ENCODE measurements around the gene MAGEA1. TPM values are rescaled to one million over a fixed set of nuclear protein-coding genes. Genes with fewer than 3 reads are reported as not detected.

The MAGEA1 gene
- total RNA-seq, 1 donor from 2014 or later, result not detected

- no peak for TF ChIP-seq CTCF (IDR thresholded peaks at IDR 0.05)
- DNase-seq (ENCODE audit: low spot score in 2 of 2), result no peak
- intact Hi-C loops (cut with DNase I), result no loop called here
- no peaks in the 10 kb centered on the region for H3K4me1 ChIP-seq
- H3K27me3 ChIP-seq, result no peaks in the 10 kb centered on the region
- H3K4me3 ChIP-seq, result no peak overlapping the region
- no peak overlapping the region for H3K27ac ChIP-seq
- peaks cover 0 to 6% of the 10 kb centered on the region in 2 donors for H3K9me3 ChIP-seq
- H3K36me3 ChIP-seq, result no peaks in the 10 kb centered on the region
These were observed 46.5 kb downstream of the MAGEA1 start for GRCh38 chrX:153225438-153226098.

GRCh38 chrX:153226344-153227185, 47.5 kb downstream of the MAGEA1 start:
- H3K9me3 ChIP-seq, result peaks cover 0 to 6% of the 10 kb centered on the region in 2 donors
- no peaks in the 10 kb centered on the region for H3K4me1 ChIP-seq
- no peak overlapping the region for H3K4me3 ChIP-seq
- intact Hi-C loops (cut with DNase I), result no loop called here
- H3K36me3 ChIP-seq, result no peaks in the 10 kb centered on the region
- no peak overlapping the region for H3K27ac ChIP-seq
- TF ChIP-seq CTCF (IDR thresholded peaks at IDR 0.05), result no peak
- no peaks in the 10 kb centered on the region for H3K27me3 ChIP-seq
- no peak for DNase-seq (ENCODE audit: low spot score in 2 of 2)

Other genes starting within 250 kb of the MAGEA1 start
- gene PNMA5, start 185.2 kb upstream of the MAGEA1 start, total RNA-seq, result not detected
- not detected for gene PNMA3, start 122.8 kb upstream of the MAGEA1 start, total RNA-seq
- 0.32 TPM for gene PNMA6A, start 106.8 kb upstream of the MAGEA1 start, total RNA-seq
- not detected for gene PNMA6F, start 142.5 kb downstream of the MAGEA1 start, total RNA-seq
- 2.2 TPM for gene ZNF275, start 154.9 kb downstream of the MAGEA1 start, total RNA-seq
- gene PNMA6E, start 222.1 kb downstream of the MAGEA1 start, total RNA-seq, result not detected
- 0.96 TPM for gene ZFP92, start 232.2 kb downstream of the MAGEA1 start, total RNA-seq